ENCODE results near the gene GSN. TPM values are rescaled to one million over a fixed set of nuclear protein-coding genes. Genes with fewer than 3 reads are reported as not detected.

Gene GSN
- total and polyA plus RNA-seq, 2 of the 13 experiments (the other 11 are each of a cell fraction or from before 2014, with no cell fraction given), result 294 to 307 TPM

DNA sequence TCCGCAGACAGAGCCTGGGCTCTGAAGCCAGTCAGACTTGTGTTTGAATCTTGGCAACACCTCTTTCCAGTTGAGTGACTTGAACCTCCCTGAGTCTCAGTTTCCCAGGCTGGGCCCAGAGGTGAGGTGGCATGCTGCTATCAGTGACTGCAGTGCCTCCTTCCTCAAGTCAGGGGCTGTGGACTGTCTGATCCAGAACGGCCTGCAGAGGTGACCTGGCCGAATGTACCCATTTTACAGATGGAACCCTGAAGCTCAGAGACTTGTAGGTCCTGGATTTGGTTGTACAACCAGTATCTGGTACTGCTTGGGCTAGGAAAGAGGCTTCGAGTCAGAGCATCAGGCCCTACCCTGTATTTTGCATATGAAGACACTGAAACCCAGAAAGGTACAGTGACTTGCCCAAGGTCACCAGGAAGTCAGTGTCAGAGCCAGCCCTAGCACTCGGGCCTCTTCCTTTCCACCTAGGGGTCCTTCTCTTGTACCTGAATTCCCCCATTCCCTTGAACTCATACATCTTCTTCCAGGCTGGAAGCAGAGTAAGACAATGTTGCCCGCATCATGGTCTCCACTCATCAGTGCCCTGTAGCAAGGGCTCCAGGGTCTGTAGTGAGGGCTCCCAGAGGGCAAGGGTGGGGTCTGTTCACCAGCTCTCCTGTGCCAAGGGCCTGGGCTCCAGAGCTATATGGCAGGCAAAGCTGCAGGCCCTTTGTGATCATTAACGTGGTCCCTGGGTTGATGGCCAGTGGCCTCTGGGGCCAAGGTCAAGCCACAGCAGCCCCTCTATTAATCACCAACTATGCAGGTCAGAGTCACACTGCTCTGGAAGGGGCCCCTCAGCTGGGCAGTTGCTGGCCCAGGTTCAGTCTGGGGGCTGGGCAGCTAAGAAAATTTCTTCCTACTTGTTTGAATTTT, 28.5 kb downstream of the GSN start (continued):
- peak; percentile 62; the same call in 1 of the 2 replicates for TF ChIP-seq ZNF605 (CRISPR knock-in tag; IDR thresholded peaks at IDR 0.05)
- TF ChIP-seq ZNF547 (CRISPR knock-in tag; IDR thresholded peaks at IDR 0.05), result no peak
- TF ChIP-seq ARID2 (CRISPR knock-in tag; IDR thresholded peaks at IDR 0.05; ENCODE audit: borderline replicate concordance), result no peak
- no peak; the same call in 1 of the 2 replicates for TF ChIP-seq ATF1 (CRISPR knock-in tag; IDR thresholded peaks at IDR 0.05)
- TF ChIP-seq, protein P1, sequence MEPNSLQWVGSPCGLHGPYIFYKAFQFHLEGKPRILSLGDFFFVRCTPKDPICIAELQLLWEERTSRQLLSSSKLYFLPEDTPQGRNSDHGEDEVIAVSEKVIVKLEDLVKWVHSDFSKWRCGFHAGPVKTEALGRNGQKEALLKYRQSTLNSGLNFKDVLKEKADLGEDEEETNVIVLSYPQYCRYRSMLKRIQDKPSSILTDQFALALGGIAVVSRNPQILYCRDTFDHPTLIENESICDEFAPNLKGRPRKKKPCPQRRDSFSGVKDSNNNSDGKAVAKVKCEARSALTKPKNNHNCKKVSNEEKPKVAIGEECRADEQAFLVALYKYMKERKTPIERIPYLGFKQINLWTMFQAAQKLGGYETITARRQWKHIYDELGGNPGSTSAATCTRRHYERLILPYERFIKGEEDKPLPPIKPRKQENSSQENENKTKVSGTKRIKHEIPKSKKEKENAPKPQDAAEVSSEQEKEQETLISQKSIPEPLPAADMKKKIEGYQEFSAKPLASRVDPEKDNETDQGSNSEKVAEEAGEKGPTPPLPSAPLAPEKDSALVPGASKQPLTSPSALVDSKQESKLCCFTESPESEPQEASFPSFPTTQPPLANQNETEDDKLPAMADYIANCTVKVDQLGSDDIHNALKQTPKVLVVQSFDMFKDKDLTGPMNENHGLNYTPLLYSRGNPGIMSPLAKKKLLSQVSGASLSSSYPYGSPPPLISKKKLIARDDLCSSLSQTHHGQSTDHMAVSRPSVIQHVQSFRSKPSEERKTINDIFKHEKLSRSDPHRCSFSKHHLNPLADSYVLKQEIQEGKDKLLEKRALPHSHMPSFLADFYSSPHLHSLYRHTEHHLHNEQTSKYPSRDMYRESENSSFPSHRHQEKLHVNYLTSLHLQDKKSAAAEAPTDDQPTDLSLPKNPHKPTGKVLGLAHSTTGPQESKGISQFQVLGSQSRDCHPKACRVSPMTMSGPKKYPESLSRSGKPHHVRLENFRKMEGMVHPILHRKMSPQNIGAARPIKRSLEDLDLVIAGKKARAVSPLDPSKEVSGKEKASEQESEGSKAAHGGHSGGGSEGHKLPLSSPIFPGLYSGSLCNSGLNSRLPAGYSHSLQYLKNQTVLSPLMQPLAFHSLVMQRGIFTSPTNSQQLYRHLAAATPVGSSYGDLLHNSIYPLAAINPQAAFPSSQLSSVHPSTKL (CRISPR knock-in tag; IDR thresholded peaks at IDR 0.05), result peak; percentile 96
- no peak for TF ChIP-seq ZNF496 (CRISPR knock-in tag; IDR thresholded peaks at IDR 0.05; ENCODE audit: insufficient replicate concordance)
- no peak for TF ChIP-seq SMARCE1 (IDR thresholded peaks at IDR 0.05; ENCODE audit: borderline replicate concordance)
- TF ChIP-seq ZNF274 (CRISPR knock-in tag; IDR thresholded peaks at IDR 0.05), result peak; percentile 36; the same call in 1 of the 2 replicates
- peak; percentile 95 for TF ChIP-seq GATAD2A (CRISPR knock-in tag; IDR thresholded peaks at IDR 0.05)
- peak; percentile 26; the same call in 1 of the 2 replicates for TF ChIP-seq ZNF335 (CRISPR knock-in tag; IDR thresholded peaks at IDR 0.05)
- TF ChIP-seq TAF15 (IDR thresholded peaks at IDR 0.05; ENCODE audit: low read depth, low read length, poor library complexity, severe bottlenecking), result no peak
- TF ChIP-seq MAFF (IDR thresholded peaks at IDR 0.05; ENCODE audit: low read depth, low read length), result no peak
- TF ChIP-seq, protein P2, sequence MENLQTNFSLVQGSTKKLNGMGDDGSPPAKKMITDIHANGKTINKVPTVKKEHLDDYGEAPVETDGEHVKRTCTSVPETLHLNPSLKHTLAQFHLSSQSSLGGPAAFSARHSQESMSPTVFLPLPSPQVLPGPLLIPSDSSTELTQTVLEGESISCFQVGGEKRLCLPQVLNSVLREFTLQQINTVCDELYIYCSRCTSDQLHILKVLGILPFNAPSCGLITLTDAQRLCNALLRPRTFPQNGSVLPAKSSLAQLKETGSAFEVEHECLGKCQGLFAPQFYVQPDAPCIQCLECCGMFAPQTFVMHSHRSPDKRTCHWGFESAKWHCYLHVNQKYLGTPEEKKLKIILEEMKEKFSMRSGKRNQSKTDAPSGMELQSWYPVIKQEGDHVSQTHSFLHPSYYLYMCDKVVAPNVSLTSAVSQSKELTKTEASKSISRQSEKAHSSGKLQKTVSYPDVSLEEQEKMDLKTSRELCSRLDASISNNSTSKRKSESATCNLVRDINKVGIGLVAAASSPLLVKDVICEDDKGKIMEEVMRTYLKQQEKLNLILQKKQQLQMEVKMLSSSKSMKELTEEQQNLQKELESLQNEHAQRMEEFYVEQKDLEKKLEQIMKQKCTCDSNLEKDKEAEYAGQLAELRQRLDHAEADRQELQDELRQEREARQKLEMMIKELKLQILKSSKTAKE (CRISPR knock-in tag; IDR thresholded peaks at IDR 0.05; ENCODE audit: borderline replicate concordance), result peak; percentile 76; the same call in 1 of the 2 replicates
- peak; percentile 93 for TF ChIP-seq ZNF501 (CRISPR knock-in tag; IDR thresholded peaks at IDR 0.05)

Measured in HepG2 (cell line).